Hepatocyte (in vitro differentiated cells): ENCODE measurements around the gene HNRNPF.

Experiments used
- EZH2 ChIP-seq: fragments of 200-600 bp; sonication (generic); IDR thresholded peaks from 2 replicates; pipeline ENCODE4 v1.6.1; 2016; ENCODE audit warnings: antibody characterized with exemption, mild to moderate bottlenecking, borderline replicate concordance
- TF ChIP-seq, protein P1 (sequence below): fragments of 200-600 bp; sonication (generic); IDR thresholded peaks from 2 replicates; pipeline ENCODE4 v1.5.1; 2016; ENCODE audit warnings: antibody characterized with exemption, mild to moderate bottlenecking; ENCODE audit not compliant: poor library complexity

DNA sequence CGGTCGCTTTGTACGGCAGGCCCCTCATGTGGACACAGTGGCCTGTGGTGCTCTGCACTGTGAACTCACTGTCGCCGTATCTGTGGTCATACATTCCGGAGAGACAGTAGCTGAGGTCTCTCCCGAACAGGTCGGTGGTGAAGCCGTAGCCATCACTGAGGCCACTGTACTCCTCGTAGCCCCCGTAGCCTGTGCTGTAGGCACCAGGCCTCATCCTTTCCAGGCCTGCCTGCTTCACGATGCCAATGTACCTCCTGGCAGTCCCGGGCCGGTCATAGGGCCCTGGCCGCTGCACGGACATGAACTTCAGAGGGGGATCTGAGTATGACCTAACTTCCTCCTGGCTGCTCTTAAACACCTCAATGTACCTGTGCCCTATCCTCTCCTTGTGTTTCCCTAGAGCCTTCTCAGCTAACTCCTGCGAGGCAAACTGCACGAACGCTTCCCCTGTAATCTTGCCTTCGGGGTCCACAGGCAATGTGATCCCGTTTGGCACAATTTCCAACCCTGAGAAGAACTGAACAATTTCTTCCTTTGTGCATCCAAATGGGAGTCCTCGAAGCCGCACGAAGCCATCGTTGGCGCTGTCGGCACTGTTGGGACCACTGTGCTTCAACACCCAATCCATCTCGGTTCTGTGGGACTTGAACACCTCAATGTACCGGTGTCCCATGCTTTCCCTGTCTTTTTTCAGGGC lies 21.9 kb downstream of the HNRNPF start:
- TF ChIP-seq EZH2, result no peak
- TF ChIP-seq, protein P1, sequence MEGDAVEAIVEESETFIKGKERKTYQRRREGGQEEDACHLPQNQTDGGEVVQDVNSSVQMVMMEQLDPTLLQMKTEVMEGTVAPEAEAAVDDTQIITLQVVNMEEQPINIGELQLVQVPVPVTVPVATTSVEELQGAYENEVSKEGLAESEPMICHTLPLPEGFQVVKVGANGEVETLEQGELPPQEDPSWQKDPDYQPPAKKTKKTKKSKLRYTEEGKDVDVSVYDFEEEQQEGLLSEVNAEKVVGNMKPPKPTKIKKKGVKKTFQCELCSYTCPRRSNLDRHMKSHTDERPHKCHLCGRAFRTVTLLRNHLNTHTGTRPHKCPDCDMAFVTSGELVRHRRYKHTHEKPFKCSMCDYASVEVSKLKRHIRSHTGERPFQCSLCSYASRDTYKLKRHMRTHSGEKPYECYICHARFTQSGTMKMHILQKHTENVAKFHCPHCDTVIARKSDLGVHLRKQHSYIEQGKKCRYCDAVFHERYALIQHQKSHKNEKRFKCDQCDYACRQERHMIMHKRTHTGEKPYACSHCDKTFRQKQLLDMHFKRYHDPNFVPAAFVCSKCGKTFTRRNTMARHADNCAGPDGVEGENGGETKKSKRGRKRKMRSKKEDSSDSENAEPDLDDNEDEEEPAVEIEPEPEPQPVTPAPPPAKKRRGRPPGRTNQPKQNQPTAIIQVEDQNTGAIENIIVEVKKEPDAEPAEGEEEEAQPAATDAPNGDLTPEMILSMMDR, result no peak
